ENCODE data around the gene LRPAP1. TPM values are rescaled to one million over a fixed set of nuclear protein-coding genes. Genes with fewer than 3 reads are reported as not detected.
"Not testable (repeated sequence)": the region's sequence is repeated elsewhere in the genome, so short reads cannot be mapped to it uniquely, and the experiment has no call there.

LRPAP1 gene
- total RNA-seq, 1 experiment from 2014 or later = 156 TPM

GRCh38 chr4:3560465-3560864 is 28.2 kb upstream of the LRPAP1 start:
- DNase-seq (ENCODE audit: low read depth) = not testable (repeated sequence)

- not testable (repeated sequence) for DNase-seq (ENCODE audit: low read depth)
Observed at GRCh38 chr4:3559381-3560290, 27.4 kb upstream of the LRPAP1 start.

GRCh38 chr4:3558514-3558836 is 26.3 kb upstream of the LRPAP1 start:
- not testable (repeated sequence) for DNase-seq (ENCODE audit: low read depth)

GRCh38 chr4:3557676-3558513 is 25.7 kb upstream of the LRPAP1 start:
- DNase-seq (ENCODE audit: low read depth) = not testable (repeated sequence)

- not testable (repeated sequence) for DNase-seq (ENCODE audit: low read depth)
Observed at GRCh38 chr4:3557088-3557492, 24.9 kb upstream of the LRPAP1 start.

GRCh38 chr4:3556244-3556867 is 24.1 kb upstream of the LRPAP1 start:
- peak; percentile 5 for DNase-seq (ENCODE audit: low read depth)

- DNase-seq (ENCODE audit: low read depth) = not testable (repeated sequence)
Observed at GRCh38 chr4:3555459-3556070, 23.3 kb upstream of the LRPAP1 start.

GRCh38 chr4:3551366-3551765 is 19.1 kb upstream of the LRPAP1 start:
- DNase-seq (ENCODE audit: low read depth) = not testable (repeated sequence)

- not testable (repeated sequence) for DNase-seq (ENCODE audit: low read depth)
Observed at GRCh38 chr4:3550792-3551325, 18.6 kb upstream of the LRPAP1 start.

- not testable (repeated sequence) for DNase-seq (ENCODE audit: low read depth)
Observed at GRCh38 chr4:3550041-3550440, 17.8 kb upstream of the LRPAP1 start.

- DNase-seq (ENCODE audit: low read depth) = not testable (repeated sequence)
Observed at GRCh38 chr4:3549694-3550001, 17.4 kb upstream of the LRPAP1 start.

GRCh38 chr4:3548991-3549693 is 16.9 kb upstream of the LRPAP1 start:
- not testable (repeated sequence) for DNase-seq (ENCODE audit: low read depth)

- DNase-seq (ENCODE audit: low read depth) = not testable (repeated sequence)
Observed at GRCh38 chr4:3546721-3547120, 14.5 kb upstream of the LRPAP1 start.

GRCh38 chr4:3545351-3545750 is 13.1 kb upstream of the LRPAP1 start:
- not testable (repeated sequence) for DNase-seq (ENCODE audit: low read depth)

GRCh38 chr4:3544259-3545025 is 12.2 kb upstream of the LRPAP1 start:
- not testable (repeated sequence) for DNase-seq (ENCODE audit: low read depth)

- not testable (repeated sequence) for DNase-seq (ENCODE audit: low read depth)
Observed at GRCh38 chr4:3543415-3543814, 11.2 kb upstream of the LRPAP1 start.

- not testable (repeated sequence) for DNase-seq (ENCODE audit: low read depth)
Observed at GRCh38 chr4:3538906-3539305, 6.7 kb upstream of the LRPAP1 start.

- not testable (repeated sequence) for DNase-seq (ENCODE audit: low read depth)
Observed at GRCh38 chr4:3535812-3536211, 3.6 kb upstream of the LRPAP1 start.

GRCh38 chr4:3533423-3533820 is 1.2 kb upstream of the LRPAP1 start:
- DNase-seq (ENCODE audit: low read depth) = no peak
